Tongue (tissue), 2 donors: ENCODE measurements around the gene GRK3. TPM values are rescaled to one million over a fixed set of nuclear protein-coding genes. Genes with fewer than 3 reads are reported as not detected.
"Not testable (repeated sequence)": the region's sequence is repeated elsewhere in the genome, so short reads cannot be mapped to it uniquely, and the experiment has no call there.

Experiments used
- DNase-seq: peaks from one replicate; pipeline ENCODE4 v3.0.0-alpha.2; 2015
- total RNA-seq: library from RNA; depleted of rRNA; stranded (reverse); fragments of >200 nt; gene quantifications from one replicate; pipeline ENCODE4 v1.2.3, GENCODE V29; 2014

GRK3 gene
- total RNA-seq = 8.5 TPM

DNA sequence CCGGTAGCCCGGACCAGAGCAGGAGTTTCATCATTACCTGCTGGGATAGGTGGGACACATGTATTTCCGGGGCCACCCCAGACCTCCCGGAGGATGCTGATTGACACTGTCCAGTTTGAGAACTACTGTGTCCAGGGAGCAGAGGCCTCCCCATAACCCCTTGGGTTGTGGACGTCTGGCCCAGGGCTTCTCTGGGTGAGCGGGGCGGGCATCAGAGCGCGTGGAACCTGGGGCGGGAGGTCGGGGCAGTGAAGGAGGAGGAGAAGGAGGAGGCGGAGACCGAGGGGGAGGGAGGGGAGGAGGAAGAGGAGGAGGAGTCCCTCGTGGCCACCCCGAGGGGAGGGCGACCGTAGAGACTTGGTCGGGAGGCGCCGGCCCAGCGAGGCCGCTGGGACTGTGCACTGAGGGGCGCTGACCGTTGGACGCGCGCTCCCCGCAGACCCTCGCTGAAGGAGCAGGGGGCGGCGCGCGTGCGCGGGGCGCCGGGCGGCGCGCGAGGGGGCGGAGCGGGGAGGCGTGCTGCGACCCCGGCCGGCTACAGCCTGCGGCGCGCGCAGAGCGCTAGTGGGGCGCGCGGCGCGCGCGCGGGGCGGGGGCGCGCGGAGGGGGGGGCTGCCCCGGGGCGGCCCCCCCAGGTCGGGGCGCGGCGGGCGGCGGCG lies at the start of gene GRK3:
GRK3 (plus strand) TSS at position 356 of the 659 bp plus-strand sequence. CDS start 366 bp downstream, outside the sequence.
- peak; percentile 78 for DNase-seq

DNA sequence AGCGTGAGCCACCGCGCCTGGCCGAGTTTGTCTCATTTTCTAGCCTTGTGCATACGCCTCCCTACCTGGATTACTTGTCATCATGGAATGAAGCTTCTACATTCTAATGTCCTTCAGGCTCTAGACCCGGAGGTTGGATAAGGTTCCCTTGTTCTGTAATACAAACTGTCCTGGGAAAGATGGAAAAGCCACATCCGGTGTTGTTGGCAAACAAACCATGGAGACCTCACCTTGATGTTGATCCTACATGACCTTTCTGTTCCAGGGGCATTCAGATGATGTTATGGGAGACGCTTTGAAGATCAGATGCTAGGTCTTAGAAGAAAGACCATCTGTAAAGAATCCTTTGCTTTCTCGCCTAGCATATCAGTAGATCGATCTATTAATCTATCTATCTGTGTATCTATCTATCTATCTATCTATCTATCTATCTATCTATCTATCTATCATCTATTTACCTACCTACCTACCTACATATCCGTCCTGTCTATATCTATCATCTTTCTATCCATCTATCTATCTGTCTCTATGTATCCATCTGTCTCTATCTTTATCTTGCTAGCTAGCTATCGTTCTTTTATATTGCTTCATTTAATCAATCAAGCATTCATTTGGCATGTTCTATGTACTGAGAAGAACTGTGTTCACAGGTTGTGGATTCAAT lies 46.3 kb upstream of the GRK3 start:
- DNase-seq = no peak

DNA sequence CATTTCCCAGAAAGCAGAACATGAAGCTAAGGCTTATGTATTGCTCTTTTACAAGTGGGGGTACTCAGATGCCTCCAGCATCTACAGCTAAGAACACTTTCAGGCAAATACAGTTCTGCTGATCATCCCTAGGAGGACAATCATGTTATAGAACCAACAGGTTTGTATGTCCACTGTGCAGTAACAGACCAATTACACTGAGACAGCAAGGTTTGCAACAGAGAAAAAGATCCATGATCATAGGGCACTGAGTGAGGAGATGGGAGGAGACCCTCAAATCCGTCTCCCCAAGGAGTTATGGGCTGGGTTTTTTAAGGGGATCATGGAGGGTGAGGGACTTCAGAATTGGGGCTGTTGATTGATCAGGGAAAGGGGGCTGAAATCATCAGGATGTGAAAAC lies 39.1 kb upstream of the GRK3 start:
- DNase-seq = no peak

DNA sequence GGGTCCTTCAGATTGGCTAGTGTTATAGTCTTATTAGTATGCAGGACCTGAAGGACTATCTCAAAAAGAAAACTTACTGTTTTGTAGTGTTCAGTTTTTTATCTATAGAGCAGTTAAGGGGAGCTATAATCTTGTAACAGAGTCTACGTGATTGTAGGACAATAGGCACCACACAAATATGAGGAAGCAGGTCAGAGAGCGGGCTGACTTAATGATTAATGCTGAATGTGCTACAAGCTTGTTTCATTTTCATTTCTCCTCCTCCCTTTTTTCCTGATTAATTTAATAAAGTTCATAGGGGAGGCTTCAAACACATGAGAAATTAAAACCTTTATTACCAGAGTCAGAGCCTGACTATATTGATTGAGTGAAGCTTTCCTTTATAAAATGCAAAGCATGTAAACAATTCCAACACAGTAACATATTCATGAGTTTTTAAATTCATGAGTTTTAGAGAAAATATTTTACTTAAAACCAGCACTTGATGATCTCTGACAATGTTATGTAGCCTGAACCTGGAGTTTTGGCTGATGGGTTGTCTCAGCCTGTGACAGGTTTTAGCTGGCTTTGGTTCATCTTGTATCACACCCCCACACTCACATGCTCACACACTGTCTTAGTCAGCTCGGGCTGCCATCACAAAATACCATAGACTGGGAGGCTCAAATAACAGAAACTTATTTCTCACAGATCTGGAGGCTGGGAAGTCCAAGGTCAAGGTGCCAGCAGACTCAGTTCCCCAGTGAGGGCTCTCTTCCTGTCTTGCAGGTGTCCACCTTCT lies 38.5 kb upstream of the GRK3 start:
- not testable (repeated sequence) for DNase-seq

DNA sequence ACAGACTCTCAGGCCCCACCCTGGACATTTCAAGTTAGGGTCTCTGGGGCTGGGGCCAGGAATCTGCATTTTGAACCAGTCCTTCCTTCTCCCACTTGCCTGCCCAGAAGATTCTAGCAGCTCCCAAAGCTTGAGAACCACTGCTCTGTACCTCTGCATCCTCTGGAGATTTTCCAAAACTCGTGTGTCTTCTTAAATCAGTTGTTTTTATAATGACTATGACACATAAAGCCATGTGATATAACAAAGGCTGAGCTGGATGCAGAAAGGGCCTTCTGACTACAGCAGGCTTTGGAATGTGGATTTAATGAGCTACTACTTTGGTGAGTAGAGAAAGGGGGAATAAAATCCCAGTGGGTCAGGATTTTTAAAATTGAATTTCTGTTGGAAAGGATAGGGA lies 37.5 kb upstream of the GRK3 start:
- DNase-seq = not testable (repeated sequence)

DNA sequence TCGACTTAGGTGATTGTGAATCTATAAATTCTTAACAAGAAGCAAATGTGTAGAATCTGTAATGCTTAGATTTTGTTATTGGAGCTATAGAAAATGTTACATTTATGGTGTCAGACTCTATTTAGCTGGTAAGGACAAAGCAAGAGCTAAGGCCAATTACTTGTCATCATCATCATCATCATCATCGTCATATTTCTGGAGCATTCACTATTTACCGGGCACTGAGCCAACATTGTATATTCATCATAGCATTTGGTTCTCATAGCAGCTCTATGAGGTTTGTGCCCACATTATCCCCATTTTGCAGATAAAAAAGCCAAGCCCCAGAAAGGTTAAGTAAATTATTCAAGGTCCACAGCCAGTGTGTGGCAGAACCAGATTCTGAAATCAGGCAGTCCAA lies 36.4 kb upstream of the GRK3 start:
- DNase-seq = not testable (repeated sequence)

DNA sequence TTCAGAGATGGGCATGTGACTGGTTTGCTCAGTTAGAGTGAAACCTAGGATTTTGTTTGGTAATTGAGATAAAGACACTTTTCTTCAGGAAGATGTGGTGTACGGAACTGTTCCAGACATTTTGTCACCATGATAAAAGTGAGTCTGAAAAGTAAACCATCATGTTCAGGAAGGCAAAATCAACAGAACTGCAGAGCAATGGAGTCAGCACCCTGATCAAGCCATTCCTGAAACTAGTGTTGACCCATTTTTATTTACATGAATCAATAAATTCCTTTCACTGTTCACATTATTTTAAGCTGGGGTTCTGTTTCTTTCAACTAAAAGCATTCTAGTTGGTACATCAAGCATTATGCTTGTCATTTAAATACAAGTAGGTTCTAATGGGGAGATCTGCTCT lies 35.4 kb upstream of the GRK3 start:
- not testable (repeated sequence) for DNase-seq

DNA sequence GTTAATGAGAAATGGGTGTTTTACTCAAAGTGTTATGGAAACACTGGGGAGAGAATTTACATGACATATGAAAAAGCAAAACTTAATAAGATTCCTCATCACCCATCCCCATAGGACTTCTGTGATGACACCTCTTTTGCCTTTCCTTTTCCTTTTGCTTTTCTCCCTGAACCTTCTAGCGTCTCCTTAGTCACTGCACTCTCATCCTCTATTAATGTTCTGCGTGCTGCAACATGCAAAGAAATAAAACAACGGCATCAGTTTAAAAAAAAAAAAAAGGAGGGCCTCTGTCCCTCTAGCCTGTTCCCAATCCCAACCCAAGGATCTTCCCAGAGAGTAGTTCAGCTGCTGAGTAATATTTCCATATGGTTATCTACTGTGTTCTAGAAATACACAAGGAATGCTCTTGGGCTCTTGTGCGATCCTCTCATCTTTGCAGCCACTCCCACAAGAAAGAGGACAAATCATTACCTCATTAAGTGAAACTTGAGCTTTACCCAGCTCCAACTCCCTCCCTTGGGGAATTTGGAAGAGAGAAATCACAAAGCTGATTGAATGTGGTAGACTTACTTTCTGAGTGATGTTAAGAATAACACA lies 34.8 kb upstream of the GRK3 start:
- not testable (repeated sequence) for DNase-seq

DNA sequence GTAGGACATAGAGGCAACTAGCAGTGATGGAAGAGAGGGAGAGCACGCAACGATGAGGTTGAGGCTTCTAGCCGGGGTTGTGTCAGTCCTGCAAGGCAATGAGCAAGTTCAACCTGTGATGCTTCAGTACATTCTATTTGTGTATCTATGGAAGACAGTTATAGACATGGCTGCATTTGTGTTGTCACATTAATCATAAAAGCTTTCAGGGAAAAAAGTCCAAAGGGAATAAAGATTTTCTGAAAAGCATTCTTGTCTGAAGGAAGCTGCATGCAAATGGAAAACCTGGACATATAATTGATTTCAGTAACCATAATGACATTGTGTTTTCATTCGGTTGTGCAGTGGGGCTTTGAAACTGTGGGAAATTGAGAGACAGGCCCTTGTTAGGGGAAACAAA lies 32.8 kb upstream of the GRK3 start:
- DNase-seq = not testable (repeated sequence)

DNA sequence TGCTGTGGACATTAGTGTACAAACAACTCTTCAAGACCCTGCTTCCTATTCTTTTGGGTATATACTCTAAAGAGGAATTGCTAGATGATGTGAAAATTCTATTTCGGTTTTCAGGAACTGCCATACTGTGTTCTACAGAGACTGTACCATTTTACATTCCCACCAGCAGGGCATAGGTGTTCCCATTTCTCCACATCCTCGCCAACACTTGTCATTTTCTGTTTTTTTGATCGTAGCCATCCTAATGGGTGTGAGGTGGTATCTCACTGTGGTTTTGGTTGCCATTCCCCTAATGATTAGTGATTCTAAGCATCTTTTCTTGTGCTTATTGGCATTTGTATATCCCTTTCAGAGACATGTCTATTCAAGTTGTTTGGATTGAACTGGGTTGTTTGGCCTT lies 29.8 kb upstream of the GRK3 start:
- no peak for DNase-seq

DNA sequence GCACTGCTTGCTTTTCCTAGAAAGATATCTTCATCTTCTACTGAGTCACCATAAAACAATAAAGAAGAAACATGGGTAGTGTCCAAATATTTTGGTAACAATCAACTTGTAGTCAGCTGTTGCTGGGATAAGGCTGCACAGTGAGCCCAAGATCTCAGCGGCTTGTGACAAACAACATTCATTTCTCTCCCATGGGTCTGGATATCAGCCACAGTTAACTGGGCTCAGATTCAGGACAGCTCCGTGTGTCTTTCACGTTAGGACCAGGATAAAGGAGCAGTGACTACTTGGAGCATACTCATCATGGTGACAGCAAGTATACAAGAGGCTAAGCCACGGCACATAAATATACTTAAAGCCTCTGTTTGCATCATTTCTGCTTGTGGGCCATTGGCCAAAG lies 27.9 kb upstream of the GRK3 start:
- peak; percentile 51 for DNase-seq

DNA sequence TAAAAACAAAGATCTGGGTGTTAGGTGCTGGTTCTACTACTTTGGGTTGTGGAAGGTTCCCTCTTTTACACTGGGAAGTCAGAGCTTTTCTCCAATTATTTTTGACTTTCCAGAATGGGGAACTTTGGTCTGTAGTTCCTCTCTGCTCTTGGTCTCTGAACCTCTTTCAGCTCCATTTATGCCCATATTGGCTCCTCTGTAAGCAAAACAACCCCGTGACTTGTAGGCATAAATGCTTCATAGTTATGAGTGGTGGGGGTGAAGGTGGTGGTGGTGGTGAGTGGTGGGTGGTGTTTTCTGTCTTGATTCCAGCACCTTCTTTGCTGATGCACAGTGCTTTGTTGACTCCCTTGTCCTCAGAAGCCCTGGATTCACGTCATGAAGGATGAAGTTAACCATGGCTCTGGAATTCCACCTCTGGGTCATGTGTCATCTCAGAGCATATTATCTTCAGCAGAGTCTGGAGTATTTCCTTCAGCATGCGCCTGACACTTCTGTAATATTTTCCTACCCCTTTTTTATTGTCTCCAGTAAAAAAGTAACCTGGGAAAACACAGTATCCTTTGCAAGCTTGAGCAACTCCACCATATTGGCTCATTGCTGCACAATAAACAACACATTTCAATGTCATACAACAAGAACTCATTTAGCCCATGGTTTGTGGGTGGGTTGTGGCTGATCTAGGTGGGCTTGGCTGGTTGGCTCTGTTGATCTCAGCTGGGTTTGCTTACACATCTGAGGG lies 24.1 kb upstream of the GRK3 start:
- no peak for DNase-seq

DNA sequence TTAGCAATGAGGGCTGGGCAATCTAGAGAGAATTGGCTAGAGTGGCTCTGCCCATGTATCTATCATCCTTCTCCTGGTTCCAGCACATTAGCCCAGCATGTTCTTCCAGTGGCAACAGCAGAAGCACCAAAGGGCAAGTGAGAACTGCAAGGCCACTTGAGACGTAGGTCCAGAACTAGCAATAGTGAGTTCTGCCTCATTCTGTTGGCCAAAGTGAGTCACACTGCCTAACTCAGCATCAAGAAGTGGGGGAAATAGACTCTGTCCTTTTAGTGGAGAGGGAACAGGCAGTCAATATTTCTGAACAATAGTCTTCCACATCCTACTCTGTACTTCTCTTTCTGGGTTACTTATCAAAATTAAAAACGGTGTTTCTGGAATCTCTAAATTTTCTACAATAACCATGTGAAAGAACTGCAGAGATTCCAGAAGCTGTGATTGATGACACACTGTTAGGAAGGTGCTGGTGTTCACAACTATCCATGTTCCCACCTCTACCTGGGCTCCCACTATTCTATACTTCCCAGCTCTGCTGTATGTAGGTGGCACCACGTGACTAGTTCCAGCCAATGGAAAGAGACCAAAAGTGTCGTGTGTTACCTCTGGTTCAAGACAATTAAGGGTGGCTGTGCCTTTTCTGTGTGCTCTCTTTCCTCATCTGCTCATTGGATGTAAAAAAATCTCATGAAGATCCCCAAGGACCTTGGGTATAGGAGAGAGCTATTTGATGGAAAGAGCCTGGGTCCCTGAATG lies 23.4 kb upstream of the GRK3 start:
- DNase-seq = no peak

DNA sequence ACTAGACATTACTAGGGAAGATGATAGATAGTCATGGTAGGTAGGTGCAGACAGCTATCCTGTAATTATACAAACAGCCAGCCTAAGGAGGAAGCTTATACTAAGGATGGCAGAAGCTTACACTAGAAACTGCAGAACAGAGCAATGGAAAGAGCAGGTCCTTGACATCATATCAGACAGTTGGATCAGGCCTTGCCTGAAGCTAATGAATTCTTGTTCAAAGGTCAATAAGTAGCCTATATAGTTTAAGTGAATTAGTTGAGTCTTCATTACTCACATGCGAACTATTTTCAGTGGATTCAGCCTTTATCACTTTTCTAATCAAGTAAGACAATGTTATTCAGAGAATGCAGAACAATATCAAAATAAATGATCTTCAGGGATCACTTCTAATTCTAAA lies 22.3 kb upstream of the GRK3 start:
- no peak for DNase-seq

DNA sequence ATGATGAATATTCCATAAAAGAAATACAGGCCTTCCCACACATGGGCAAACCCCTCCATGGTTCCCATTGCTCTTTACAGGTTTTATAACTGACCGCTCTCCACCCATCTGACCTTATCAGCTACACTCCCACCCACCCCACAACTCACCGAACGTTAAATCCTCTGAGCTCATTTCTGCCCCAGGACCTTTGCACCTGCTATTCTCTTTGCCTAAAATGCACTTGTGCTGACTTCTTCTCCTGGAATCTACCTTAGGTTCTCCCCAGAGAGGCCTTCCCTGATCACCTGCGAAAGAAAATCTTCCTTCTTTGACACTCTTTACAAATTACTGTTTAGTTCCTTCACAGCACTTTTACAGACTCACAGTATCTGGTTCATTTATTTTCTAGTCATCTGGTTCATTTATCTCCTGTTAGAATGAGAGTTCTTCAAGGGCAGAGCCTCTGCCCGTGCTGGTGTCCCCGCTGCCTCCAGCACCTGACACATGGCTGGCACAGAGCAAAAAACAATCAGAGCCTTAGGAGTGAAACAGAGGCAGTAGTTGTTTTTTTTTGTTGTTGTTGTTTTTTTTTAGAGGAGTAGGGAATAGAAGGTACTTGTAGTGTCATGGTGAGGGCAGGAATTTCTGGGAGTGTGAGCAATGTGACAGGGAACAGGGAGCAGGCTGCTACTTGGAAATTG lies 21.6 kb upstream of the GRK3 start:
- DNase-seq = no peak

DNA sequence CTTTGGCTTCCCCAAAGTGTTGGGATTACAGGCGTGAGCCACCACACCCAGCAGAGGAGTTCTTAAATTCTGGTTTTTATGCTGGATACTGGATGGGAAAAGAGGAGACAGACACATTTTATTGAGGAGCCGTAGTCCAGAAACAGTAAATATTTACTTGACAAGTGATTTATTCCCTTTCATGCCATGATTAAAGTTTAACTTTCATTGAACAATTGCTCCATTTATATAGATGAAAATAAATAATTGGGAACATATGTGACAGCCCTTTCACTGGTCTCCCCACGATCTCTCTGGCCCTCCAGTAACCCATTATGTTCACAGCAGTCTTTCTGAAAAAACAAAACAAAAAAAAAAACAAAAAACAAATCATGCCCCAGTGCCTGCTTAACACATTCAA lies 19.3 kb upstream of the GRK3 start:
- no peak for DNase-seq

DNA sequence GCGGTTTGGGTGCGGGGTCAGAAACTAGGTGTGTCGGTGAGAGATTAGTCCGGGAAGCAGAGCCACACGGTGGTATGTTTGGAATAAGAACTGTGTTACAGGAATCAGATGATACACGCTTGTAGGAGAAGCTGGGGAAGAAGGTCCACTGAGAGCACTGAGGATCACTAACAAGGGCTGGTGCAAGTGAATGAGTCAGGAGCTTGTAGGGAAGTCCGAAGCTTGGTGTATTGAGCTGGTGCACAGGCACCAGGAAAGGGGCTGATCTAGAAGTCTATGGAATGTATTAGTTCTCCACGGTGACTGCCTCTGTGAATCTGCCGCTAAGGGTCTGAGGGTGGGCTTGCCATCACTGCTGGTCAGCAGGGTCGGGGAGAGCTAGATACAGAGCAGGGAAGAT lies 18.8 kb upstream of the GRK3 start:
- no peak for DNase-seq

DNA sequence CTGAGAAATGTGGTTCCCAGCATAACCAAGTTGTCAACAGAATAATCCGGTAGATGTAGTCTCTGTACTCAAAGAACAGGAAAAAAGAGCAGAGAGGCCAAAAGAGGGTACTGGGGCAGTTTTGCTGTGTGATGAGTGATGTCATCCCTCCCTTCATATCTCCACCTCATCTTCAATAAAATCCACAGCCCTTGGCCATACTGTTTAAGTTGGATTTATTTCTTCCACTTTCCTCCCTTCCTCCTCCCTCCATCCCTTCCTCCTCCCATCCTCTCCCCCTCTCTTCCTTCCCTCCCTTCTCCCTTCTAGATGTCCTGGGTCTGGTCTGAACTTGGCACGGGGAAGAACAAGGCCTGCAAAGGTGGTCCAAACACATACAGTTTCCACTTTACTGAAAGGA lies 18.2 kb upstream of the GRK3 start:
- no peak for DNase-seq

DNA sequence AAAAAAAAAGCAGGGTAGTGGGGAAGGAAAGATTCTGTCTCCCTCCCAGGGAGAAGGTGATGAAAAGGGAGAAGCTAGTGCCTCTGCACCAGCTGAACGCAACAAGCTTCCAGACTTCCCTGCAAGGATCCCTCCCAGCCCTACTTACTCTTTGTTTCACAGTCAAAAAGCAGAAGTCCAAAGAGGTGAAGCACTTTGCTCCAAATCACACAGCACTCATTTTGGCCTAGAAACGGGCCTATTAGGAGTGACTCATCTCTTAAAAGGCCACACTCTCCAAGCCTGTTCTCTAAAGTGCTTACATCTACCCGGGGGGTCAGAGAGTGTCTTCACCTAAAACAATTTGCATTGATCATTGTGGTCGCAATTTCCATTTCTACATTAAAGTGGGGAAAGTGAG lies 17.7 kb upstream of the GRK3 start:
- DNase-seq = no peak

DNA sequence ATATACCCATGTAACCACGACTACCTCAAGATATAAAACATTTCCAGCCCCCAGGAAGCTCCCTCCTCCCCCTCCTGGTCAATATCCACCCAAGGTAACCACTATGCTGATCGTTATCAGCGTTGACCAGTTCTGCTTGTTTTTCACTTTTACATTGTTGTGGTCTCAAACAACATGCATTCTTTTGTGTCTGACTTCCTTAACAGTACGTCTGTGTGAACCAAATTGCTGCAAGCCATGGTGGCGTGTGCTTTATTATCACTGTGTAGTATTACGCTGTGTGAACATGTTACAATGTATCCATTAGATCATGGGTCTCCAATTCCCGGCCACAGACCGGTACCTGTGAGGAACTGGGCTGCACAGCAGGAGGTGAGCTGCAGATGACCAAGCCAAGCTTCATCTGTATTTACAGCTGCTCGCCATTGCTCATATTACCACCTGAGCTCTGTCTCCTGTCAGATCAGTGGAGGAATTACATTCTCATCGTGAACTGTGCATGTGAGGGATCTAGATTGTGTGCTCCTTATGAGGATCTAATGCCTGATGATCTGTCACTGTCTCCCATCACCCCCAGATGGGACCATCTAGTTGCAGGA lies 15.5 kb upstream of the GRK3 start:
- no peak for DNase-seq

DNA sequence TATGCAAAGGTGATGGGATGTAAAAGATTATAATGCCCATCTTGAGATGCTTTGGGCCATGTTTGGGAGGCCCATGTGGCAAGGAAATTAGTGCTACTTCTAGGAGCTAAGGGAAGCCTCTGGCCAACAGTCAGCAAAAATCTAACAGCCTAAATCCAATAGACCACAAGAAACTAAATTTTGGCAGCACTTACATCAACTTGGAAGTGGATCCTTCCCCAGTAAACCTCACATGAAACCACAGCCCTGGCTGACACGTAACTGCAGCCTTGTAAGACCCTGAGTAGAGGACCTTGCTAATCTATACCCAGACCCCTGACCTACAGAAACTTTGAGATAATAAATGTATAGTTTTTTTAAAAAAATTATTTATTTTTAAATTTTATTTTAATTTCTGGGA lies 13.1 kb upstream of the GRK3 start:
- DNase-seq = no peak
